GM21717 (cell line): ENCODE measurements around the gene SETMAR.

Experiments
- ATAC-seq: cut with Tn5 transposase; IDR thresholded peaks from one replicate; pipeline ENCODE4 v1.9.1; 2021; ENCODE audit warnings: mild to moderate bottlenecking, moderate library complexity; ENCODE audit not compliant: unreplicated experiment

SETMAR gene

GRCh38 chr3:4351164-4351855 is 48.1 kb downstream of the SETMAR start:
- peak; percentile 56 for ATAC-seq

- no peak for ATAC-seq
Measured at GRCh38 chr3:4351872-4352271, 48.7 kb downstream of the SETMAR start.

- ATAC-seq = no peak
Measured at GRCh38 chr3:4355401-4356219, 52.4 kb downstream of the SETMAR start.

GRCh38 chr3:4356220-4356540 is 53.0 kb downstream of the SETMAR start:
- no peak for ATAC-seq

GRCh38 chr3:4356546-4357410 is 53.6 kb downstream of the SETMAR start:
- ATAC-seq = no peak

GRCh38 chr3:4358273-4358672 is 55.1 kb downstream of the SETMAR start:
- no peak for ATAC-seq

GRCh38 chr3:4359805-4360502 is 56.8 kb downstream of the SETMAR start:
- ATAC-seq = no peak

GRCh38 chr3:4360817-4361216 is 57.6 kb downstream of the SETMAR start:
- ATAC-seq = no peak

- no peak for ATAC-seq
Measured at GRCh38 chr3:4362523-4362922, 59.4 kb downstream of the SETMAR start.
